H9 (cell line): Measurements from ENCODE around the gene CDC16. TPM values are rescaled to one million over a fixed set of nuclear protein-coding genes. Genes with fewer than 3 reads are reported as not detected.

Experiments
- DNase-seq: peaks from one replicate; pipeline ENCODE4 v3.0.0-alpha.2; 2017
- H2AFZ ChIP-seq: one replicate; pipeline ENCODE4 v1.6.1; 2013; ENCODE audit warnings: mild to moderate bottlenecking, low read length, control low read depth, moderate library complexity
- H2AK5ac ChIP-seq: 2 replicates; pipeline ENCODE4 v1.6.1; 2013; ENCODE audit warnings: low read length, control low read depth, mixed read lengths; ENCODE audit not compliant: insufficient read length
- H2BK120ac ChIP-seq: one replicate; pipeline ENCODE4 v1.6.1; 2013; ENCODE audit warnings: low read depth, mild to moderate bottlenecking, low read length, control low read depth, inconsistent platforms; ENCODE audit not compliant: poor library complexity, severe bottlenecking
- H2BK12ac ChIP-seq: 2 replicates; pipeline ENCODE4 v1.6.1; 2013; ENCODE audit warnings: low read length, control low read depth, mixed read lengths, low read depth; ENCODE audit not compliant: insufficient read length
- H2BK15ac ChIP-seq: 2 replicates; pipeline ENCODE4 v1.6.1; 2013; ENCODE audit warnings: low read depth, low read length, control low read depth
- H2BK20ac ChIP-seq: one replicate; pipeline ENCODE4 v1.6.1; 2013; ENCODE audit warnings: low read depth, mild to moderate bottlenecking, low read length, control low read depth, inconsistent platforms; ENCODE audit not compliant: poor library complexity, severe bottlenecking
- H2BK5ac ChIP-seq: 2 replicates; pipeline ENCODE4 v1.6.1; 2013; ENCODE audit warnings: low read length, control low read depth, mixed read lengths; ENCODE audit not compliant: insufficient read length
- H3K14ac ChIP-seq: 2 replicates; pipeline ENCODE4 v1.6.1; 2013; ENCODE audit warnings: low read length, control low read depth; ENCODE audit not compliant: insufficient read depth
- H3K18ac ChIP-seq: 2 replicates; pipeline ENCODE4 v1.6.1; 2013; ENCODE audit warnings: low read depth, mild to moderate bottlenecking, mixed read lengths, low read length, control low read depth; ENCODE audit not compliant: insufficient read length
- H3K23ac ChIP-seq: 2 replicates; pipeline ENCODE4 v1.6.1; 2013; ENCODE audit warnings: low read length, control low read depth, mixed read lengths, low read depth; ENCODE audit not compliant: insufficient read length
- H3K23me2 ChIP-seq: 2 replicates; pipeline ENCODE4 v1.6.1; 2013; ENCODE audit warnings: low read depth, mild to moderate bottlenecking, mixed read lengths, low read length, control low read depth; ENCODE audit not compliant: insufficient read length, poor library complexity, severe bottlenecking
- H3K27ac ChIP-seq: 2 replicates; pipeline ENCODE4 v1.5.1; 2013; ENCODE audit warnings: low read length, control low read depth, mixed read lengths, low read depth; ENCODE audit not compliant: insufficient read length
- H3K27me3 ChIP-seq: 2 replicates; pipeline ENCODE4 v1.6.1; 2013; ENCODE audit warnings: low read length, control low read depth, inconsistent platforms; ENCODE audit not compliant: insufficient read depth
- H3K4ac ChIP-seq: 2 replicates; pipeline ENCODE4 v1.6.1; 2013; ENCODE audit warnings: low read depth, mild to moderate bottlenecking, control low read depth, inconsistent platforms, low read length, moderate library complexity
- H3K4me1 ChIP-seq: 2 replicates; pipeline ENCODE4 v1.6.1; 2013; ENCODE audit warnings: low read length, control low read depth, inconsistent platforms; ENCODE audit not compliant: insufficient read depth
- H3K4me2 ChIP-seq: 2 replicates; pipeline ENCODE4 v1.6.1; 2013; ENCODE audit warnings: low read length, control low read depth, mixed read lengths; ENCODE audit not compliant: insufficient read length, insufficient read depth
- H3K56ac ChIP-seq: 2 replicates; pipeline ENCODE4 v1.6.1; 2013; ENCODE audit warnings: low read depth, mild to moderate bottlenecking, mixed read lengths, low read length, control low read depth; ENCODE audit not compliant: insufficient read length
- H3K79me1 ChIP-seq: 2 replicates; pipeline ENCODE4 v1.6.1; 2013; ENCODE audit warnings: low read depth, mild to moderate bottlenecking, moderate library complexity, low read length, control low read depth, inconsistent platforms; ENCODE audit not compliant: insufficient read depth, poor library complexity, severe bottlenecking
- H3K79me2 ChIP-seq: 2 replicates; pipeline ENCODE4 v1.6.1; 2013; ENCODE audit warnings: low read length, control low read depth, inconsistent platforms; ENCODE audit not compliant: insufficient read depth
- H3K9ac ChIP-seq: 2 replicates; pipeline ENCODE4 v1.6.1; 2013; ENCODE audit warnings: low read length, control low read depth, mixed read lengths; ENCODE audit not compliant: insufficient read length; ENCODE audit errors: extremely low read depth
- H3K9me3 ChIP-seq: one replicate; pipeline ENCODE4 v1.6.1; 2013; ENCODE audit warnings: low read depth, low read length, inconsistent platforms; ENCODE audit not compliant: control insufficient read depth
- H3T11ph ChIP-seq: one replicate; pipeline ENCODE4 v1.6.1; 2013; ENCODE audit warnings: mild to moderate bottlenecking, low read length, control low read depth, inconsistent platforms
- H4K20me1 ChIP-seq: one replicate; pipeline ENCODE4 v1.6.1; 2013; ENCODE audit not compliant: control insufficient read depth, insufficient read length, insufficient read depth
- H4K5ac ChIP-seq: 2 replicates; pipeline ENCODE4 v1.6.1; 2013; ENCODE audit warnings: low read depth, mild to moderate bottlenecking, mixed read lengths, low read length, control low read depth; ENCODE audit not compliant: insufficient read length
- H4K8ac ChIP-seq: replicated peaks from 2 replicates; pipeline ENCODE4 v1.6.1; 2013; ENCODE audit warnings: low read length, control low read depth, mixed read lengths, low read depth; ENCODE audit not compliant: insufficient read length
- H4K91ac ChIP-seq: 2 replicates; pipeline ENCODE4 v1.6.1; 2013; ENCODE audit warnings: low read depth, mild to moderate bottlenecking, moderate library complexity, mixed read lengths, low read length, control low read depth; ENCODE audit not compliant: insufficient read length
- H3K27ac Mint-ChIP-seq, 3 experiments: 2 replicates in 2 of 3; 3 replicates in 1 of 3; pipeline ENCODE4 v1.8.0; 2020 to 2021; ENCODE audit warnings: mixed read lengths in 3 of 3, mild to moderate bottlenecking in 1 of 3, moderate library complexity in 1 of 3
- H3K27me3 Mint-ChIP-seq: 2 replicates; pipeline ENCODE4 v1.8.0; 2021; ENCODE audit warnings: low read depth, mild to moderate bottlenecking, moderate library complexity, mixed read lengths
- H3K36me3 Mint-ChIP-seq, 3 experiments: 2 replicates in 2 of 3; 3 replicates in 1 of 3; pipeline ENCODE4 v1.8.0; 2020 to 2021; ENCODE audit warnings: low read depth in 3 of 3, mixed read lengths in 3 of 3; ENCODE audit not compliant: insufficient read depth in 1 of 3
- H3K4me1 Mint-ChIP-seq, 2 experiments: 2 replicates each; pipeline ENCODE4 v1.8.0; 2020; ENCODE audit warnings: mixed read lengths in 2 of 2
- H3K4me3 Mint-ChIP-seq, 2 experiments: 2 replicates in 1 of 2; 3 replicates in 1 of 2; pipeline ENCODE4 v1.8.0; 2020 to 2021; ENCODE audit warnings: mild to moderate bottlenecking in 2 of 2, mixed read lengths in 2 of 2, moderate library complexity in 1 of 2
- H3K9me3 Mint-ChIP-seq, 2 experiments: 2 replicates in 1 of 2; 3 replicates in 1 of 2; pipeline ENCODE4 v1.8.0; 2020; ENCODE audit warnings: mild to moderate bottlenecking in 2 of 2, mixed read lengths in 2 of 2, moderate library complexity in 1 of 2
- CTCF ChIP-seq: fragments of 200-600 bp; sonication (generic); conservative IDR thresholded peaks from 3 replicates; pipeline ENCODE4 v1.8.0; 2021; ENCODE audit warnings: antibody characterized with exemption, mild to moderate bottlenecking
- WGBS: extraction: QIAGEN DNeasy Blood & Tissue Kit; methylation state at CpG from one replicate; pipeline ENCODE4 v1.1.7; 2013; ENCODE audit warnings: missing lambda C conversion rate, low lambda C conversion rate, mixed read lengths; ENCODE audit not compliant: insufficient read length; ENCODE audit errors: extremely low coverage; 5-methylcytosine and 5-hydroxymethylcytosine counted together
- total RNA-seq: library from RNA; stranded (reverse); gene quantifications from 2 replicates; pipeline ENCODE4 v1.2.1, GENCODE V29; 2021

CDC16 gene
- total RNA-seq, 1 experiment from 2014 or later, result 91.9 TPM

- Mint-ChIP-seq H3K36me3 (no peaks in the 10 kb centered on the region), H3K4me3 (no peak overlapping the region), H3K27ac (no peak overlapping the region), H3K27me3 (peaks cover 7% of the 10 kb centered on the region; the same call in 1 of the 2 replicates), H3K4me1 (peaks cover 5 to 9% of the 10 kb centered on the region in 2 experiments; a peak in 3 of 4 replicates), H3K9me3 (peaks cover 10 to 16% of the 10 kb centered on the region in 2 experiments)
- Histone ChIP-seq H4K8ac (no peak overlapping the region), H3T11ph (no peak overlapping the region), H3K9ac (no peak overlapping the region), H2BK15ac (no peak overlapping the region), H4K20me1 (no peaks in the 10 kb centered on the region), H3K4me1 (no peaks in the 10 kb centered on the region), H3K23me2 (no peaks in the 10 kb centered on the region), H4K91ac (no peak overlapping the region), H2AK5ac (no peak overlapping the region), H3K79me1 (no peaks in the 10 kb centered on the region), H3K56ac (no peak overlapping the region), H3K27ac (no peak overlapping the region), H3K23ac (no peak overlapping the region), H2BK120ac (no peak overlapping the region), H3K9me3 (peaks cover 9% of the 10 kb centered on the region), H3K4me2 (no peak overlapping the region), H4K5ac (no peak overlapping the region), H2BK12ac (no peak overlapping the region), H2BK5ac (no peak overlapping the region), H3K27me3 (no peaks in the 10 kb centered on the region), H3K4ac (no peak overlapping the region), H2BK20ac (no peak overlapping the region), H3K79me2 (no peaks in the 10 kb centered on the region), H3K14ac (no peak overlapping the region), H3K18ac (no peak overlapping the region), H2AFZ (no peak overlapping the region)
- no peak for DNase-seq
- WGBS, result no CpG with 5 or more reads among the region's 6 CpGs
- TF ChIP-seq CTCF, result no peak
Observed at GRCh38 chr13:114212158-114212495, 22.6 kb upstream of the CDC16 start.
